Globus pallidus (tissue), 1 donor: Measurements from ENCODE around the gene PLA2G1B.

ENCODE experiments used
- DNase-seq: peaks from one replicate; pipeline ENCODE4 v3.0.0-alpha.2; 2015; ENCODE audit warnings: low spot score

PLA2G1B gene

GRCh38 chr12:120324841-120325417 is 2.6 kb downstream of the PLA2G1B start:
- no peak for DNase-seq

GRCh38 chr12:120323772-120324171 is 3.8 kb downstream of the PLA2G1B start:
- DNase-seq: no peak

DNA sequence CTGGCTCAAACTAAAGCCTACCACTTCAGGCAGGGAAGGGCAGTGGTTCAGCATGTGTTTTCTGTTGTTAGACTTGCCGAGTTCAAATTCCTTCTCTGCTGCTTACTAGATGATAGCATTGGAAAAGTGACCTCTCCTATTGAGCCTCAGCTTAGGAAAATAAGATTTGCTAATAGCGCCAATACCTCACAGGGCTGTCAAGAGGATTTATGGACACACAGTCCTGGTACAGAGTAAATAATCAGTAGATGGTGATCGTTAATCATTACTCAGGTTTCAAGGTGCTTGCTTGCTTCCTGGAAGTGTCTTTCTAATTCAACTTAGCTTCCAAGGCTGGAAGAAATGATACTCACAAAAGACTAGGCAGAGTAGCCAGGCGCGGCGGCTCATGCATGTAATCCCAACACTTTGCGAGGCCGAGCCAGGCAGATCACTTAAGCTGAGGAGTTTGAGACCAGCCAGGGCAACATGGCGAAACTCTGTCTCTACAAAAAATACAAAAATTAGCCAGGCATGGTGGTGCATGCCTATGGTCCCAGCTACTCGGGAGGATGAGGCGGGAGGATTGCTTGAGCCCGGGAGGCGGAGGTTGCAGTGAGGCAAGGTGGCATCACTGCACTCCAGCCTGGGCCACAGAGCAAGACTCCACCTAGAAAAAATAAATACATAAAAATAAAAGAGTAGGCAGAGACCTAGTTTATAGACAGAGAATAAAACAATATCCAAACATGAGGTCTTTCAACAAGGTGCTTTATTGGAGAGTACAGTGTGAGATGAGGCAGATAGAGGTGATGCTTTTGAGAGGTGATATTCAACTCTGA is 6.0 kb downstream of the PLA2G1B start:
- no peak for DNase-seq

- DNase-seq: peak; percentile 99
Measured at GRCh38 chr12:120317224-120318105, 10.1 kb downstream of the PLA2G1B start.

DNA sequence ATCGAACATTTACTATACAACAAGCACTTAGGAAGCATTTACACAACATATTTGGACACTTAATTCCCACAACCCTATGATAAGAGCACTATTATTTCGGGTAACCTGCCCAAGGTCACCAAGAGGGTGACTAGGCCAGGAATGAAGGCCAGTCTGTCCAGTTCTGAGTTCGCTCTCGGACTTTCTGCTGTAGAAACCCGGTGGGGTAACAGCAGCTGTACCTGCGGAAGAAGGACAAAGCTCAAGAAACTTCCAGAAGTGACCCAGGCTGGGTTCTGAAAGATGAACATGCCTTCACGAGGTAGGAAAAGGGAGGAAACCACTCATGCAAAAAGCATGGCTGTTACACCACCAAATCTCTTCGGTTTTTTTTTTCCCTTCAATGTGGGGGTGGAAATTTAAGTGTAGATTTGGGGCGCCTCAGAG is 10.8 kb downstream of the PLA2G1B start:
- no peak for DNase-seq

GRCh38 chr12:120314220-120314619 is 13.4 kb downstream of the PLA2G1B start:
- no peak for DNase-seq

- peak; percentile 97 for DNase-seq
Measured at GRCh38 chr12:120301962-120302815, 25.4 kb downstream of the PLA2G1B start, which contains the start of gene SIRT4. Gene SIRT4, plus strand, starts transcription at chr12:120302321. Its CDS starts 1,241 bp downstream, at chr12:120303562.

GRCh38 chr12:120292661-120293531 is 34.7 kb downstream of the PLA2G1B start, which contains the start of gene RNU4-1:
Gene RNU4-1, minus strand, starts transcription at chr12:120293237.
- DNase-seq: peak; percentile 87

GRCh38 chr12:120292411-120292660 is 35.2 kb downstream of the PLA2G1B start:
- no peak for DNase-seq

- peak; percentile 21 for DNase-seq
Measured at GRCh38 chr12:120290609-120291305, 36.8 kb downstream of the PLA2G1B start.

- no peak for DNase-seq
Measured at GRCh38 chr12:120287491-120287890, 40.1 kb downstream of the PLA2G1B start.

GRCh38 chr12:120286768-120287490 is 40.6 kb downstream of the PLA2G1B start:
- no peak for DNase-seq

- DNase-seq: no peak
Measured at GRCh38 chr12:120284381-120284780, 43.2 kb downstream of the PLA2G1B start.

DNA sequence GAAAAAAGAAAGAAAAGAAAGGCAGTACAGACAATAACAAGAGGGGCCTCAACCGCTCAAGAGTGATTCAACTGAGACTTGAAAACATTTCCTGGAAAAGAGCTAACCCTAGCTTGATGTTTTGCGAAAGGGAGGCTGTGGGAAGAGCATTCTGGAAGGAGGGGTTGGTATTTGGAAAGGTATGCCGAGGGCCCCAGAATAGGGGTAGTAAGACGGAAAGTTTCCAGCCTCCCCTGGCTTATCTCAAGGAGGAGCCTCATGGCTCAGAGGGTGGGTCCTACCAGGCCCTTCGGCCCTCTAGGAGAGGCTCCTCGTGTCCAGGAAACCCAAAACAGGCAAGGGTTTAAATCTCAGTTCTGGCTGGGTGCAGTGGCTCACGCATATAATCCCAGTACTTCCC is 44.3 kb downstream of the PLA2G1B start:
- no peak for DNase-seq

DNA sequence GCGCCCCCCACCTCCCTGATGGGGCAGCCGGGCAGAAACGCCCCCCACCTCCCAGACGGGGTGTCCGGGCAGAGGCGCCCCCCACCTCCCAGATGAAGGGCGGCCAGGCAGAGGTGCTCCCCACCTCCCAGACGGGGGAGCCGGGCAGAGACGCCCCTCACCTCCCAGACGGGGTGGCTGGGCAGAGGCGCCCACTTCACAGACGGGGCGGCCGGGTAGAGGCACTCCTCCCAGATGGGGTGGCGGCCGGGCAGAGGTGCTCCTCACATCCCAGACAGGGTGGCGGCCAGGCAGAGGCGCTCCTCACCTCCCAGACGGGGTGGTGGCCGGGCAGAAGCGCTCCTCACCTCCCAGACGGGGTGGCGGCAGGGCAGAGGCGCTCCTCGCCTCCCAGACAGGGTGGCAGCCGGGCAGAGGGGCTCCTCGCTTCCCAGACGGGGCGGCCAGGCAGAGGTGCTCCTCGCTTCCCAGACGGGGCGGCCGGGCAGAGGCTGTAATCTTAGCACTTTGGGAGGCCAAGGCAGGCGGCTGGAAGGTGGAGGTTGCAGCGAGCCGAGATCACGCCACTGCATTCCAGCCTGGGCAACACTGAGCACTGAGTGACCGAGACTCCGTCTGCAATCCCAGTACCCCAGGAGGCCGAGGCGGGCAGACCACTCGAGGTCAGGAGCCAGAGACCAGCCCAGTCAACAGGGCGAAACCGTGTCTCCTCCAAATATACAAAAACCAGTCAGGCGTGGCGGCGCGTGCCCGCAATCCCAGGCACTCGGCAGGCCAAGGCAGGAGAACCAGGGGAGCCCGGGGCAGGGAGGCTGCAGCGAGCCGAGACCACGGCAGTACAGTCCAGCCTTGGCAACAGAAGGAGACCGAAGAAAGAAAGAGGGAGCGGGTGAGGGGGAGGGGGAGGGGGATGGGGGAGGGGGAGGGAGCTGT is 49.2 kb downstream of the PLA2G1B start:
- DNase-seq: no peak

DNA sequence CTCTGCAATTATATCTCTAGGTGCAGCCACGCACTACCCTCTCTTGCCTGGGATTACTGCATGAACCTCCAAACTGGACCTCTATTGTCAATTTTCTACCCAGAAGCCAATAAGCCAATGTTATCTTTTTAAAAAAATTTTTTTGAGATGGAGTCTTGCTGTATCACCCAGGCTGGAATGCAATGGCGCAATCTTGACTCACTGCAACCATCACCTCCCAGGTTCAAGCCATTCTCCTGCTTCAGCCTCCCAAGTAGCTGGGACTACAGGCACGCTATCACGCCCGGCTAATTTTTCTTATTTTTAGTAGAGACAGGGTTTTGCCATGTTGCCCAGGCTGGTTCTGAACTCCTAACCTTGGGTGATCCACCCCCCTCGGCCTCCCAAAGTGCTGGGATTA is 50.8 kb downstream of the PLA2G1B start:
- no peak for DNase-seq
